ENCODE data around the gene CTSZ. TPM values are rescaled to one million over a fixed set of nuclear protein-coding genes. Genes with fewer than 3 reads are reported as not detected.

The CTSZ gene
- polyA plus RNA-seq, 2 of the 4 experiments (the other 2 are of a cell fraction): 115 to 156 TPM

DNA sequence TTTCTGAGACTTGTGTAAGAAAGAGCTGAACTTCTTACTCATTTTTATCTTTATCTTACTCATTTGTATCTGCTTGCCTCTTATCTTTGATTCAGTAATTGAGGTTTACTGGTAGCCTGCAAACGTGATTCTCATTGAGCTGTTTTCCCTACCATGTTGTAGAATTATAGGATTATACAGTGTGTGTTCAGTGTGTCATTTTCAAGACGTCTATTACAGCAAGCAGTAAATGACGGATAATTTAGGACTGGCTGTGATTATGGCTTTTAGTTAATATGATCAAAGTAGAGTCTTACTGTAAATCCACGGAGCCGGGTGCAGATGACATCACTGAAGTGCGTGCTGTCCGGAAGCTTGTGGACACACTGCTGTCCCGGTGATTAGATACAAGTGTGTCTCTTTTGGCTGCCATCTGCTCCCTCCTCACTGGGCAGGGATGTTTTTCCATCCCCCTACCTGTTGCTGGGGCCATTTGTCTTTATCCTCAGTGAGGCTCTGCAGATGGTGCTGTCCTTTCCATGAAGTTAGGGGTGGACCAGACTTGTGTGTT lies 20.0 kb downstream of the CTSZ start:
- Histone ChIP-seq H3K9me3 (no peaks in the 10 kb centered on the region), H3K4me1 (peaks cover 5% of the 10 kb centered on the region; the same call in 1 of the 3 replicates), H3K27ac (no peak overlapping the region), H3K4me2 (no peak overlapping the region), H3K4me3 (no peak overlapping the region)
- ChIA-PET CTCF (no interaction called here), POLR2A (no interaction called here)
- DNase-seq (ENCODE audit: low read depth in 1 of 2, low spot score in 1 of 2) (no peak), FAIRE-seq (no peak), ATAC-seq (no peak)
- 91% methylated on average over 8 of the region's 8 CpGs for WGBS (ENCODE audit: missing lambda C conversion rate)
- TF ChIP-seq RAD21 (conservative IDR thresholded peaks at IDR 0.05 in 1 of 2, IDR thresholded peaks at IDR 0.05 in 1 of 2) (no peak), RARB (CRISPR knock-in tag; IDR thresholded peaks at IDR 0.05) (no peak), SMC3 (IDR thresholded peaks at IDR 0.05) (no peak), ZFP36 (IDR thresholded peaks at IDR 0.05; ENCODE audit: borderline replicate concordance, partially characterized antibody) (no peak), ATOH8 (CRISPR knock-in tag; IDR thresholded peaks at IDR 0.05; ENCODE audit: low read depth) (no peak), SREBF2 (IDR thresholded peaks at IDR 0.05) (no peak), CBX2 (IDR thresholded peaks at IDR 0.05; ENCODE audit: borderline replicate concordance, low read depth) (no peak), CHD2 (IDR thresholded peaks at IDR 0.05; ENCODE audit: low read length, partially characterized antibody) (no peak), HOXB5 (CRISPR knock-in tag; IDR thresholded peaks at IDR 0.05) (no peak), RFX5 (IDR thresholded peaks at IDR 0.05) (no peak), MYC (IDR thresholded peaks at IDR 0.05; ENCODE audit: borderline replicate concordance, low read length) (no peak), POLR2AphosphoS2 (conservative IDR thresholded peaks at IDR 0.05; ENCODE audit: low read length) (no peak), KDM1A (IDR thresholded peaks at IDR 0.05; ENCODE audit: low read depth) (no peak), TFCP2L1 (CRISPR knock-in tag; IDR thresholded peaks at IDR 0.05) (no peak), HEYL (CRISPR knock-in tag; IDR thresholded peaks at IDR 0.05) (no peak)
- TF ChIP-seq, protein P1, sequence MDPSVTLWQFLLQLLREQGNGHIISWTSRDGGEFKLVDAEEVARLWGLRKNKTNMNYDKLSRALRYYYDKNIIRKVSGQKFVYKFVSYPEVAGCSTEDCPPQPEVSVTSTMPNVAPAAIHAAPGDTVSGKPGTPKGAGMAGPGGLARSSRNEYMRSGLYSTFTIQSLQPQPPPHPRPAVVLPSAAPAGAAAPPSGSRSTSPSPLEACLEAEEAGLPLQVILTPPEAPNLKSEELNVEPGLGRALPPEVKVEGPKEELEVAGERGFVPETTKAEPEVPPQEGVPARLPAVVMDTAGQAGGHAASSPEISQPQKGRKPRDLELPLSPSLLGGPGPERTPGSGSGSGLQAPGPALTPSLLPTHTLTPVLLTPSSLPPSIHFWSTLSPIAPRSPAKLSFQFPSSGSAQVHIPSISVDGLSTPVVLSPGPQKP (IDR thresholded peaks at IDR 0.05; ENCODE audit: low read depth, low read length): no peak

- ATAC-seq (no peak), DNase-seq (ENCODE audit: low read depth in 1 of 2, low spot score in 1 of 2) (no peak), FAIRE-seq (no peak)
- no peak overlapping the region for H3K27ac ChIP-seq
- POLR2A ChIA-PET: no interaction called here
- H3K4me2 ChIP-seq: no peak overlapping the region
- CTCF ChIA-PET: no interaction called here
- no peaks in the 10 kb centered on the region for H3K9me3 ChIP-seq
- TF ChIP-seq HEYL (CRISPR knock-in tag; IDR thresholded peaks at IDR 0.05) (no peak), MAZ (IDR thresholded peaks at IDR 0.05; ENCODE audit: borderline replicate concordance, low read depth, low read length) (no peak), SMC3 (IDR thresholded peaks at IDR 0.05) (no peak), ZSCAN20 (CRISPR knock-in tag; IDR thresholded peaks at IDR 0.05) (no peak), RNF2 (IDR thresholded peaks at IDR 0.05; ENCODE audit: borderline replicate concordance, low read depth) (no peak), PBX3 (IDR thresholded peaks at IDR 0.05) (no peak), ATOH8 (CRISPR knock-in tag; IDR thresholded peaks at IDR 0.05; ENCODE audit: low read depth) (no peak), POLR2AphosphoS2 (conservative IDR thresholded peaks at IDR 0.05; ENCODE audit: low read length) (no peak), CTCF (IDR thresholded peaks at IDR 0.05) (no peak), CBX2 (IDR thresholded peaks at IDR 0.05; ENCODE audit: borderline replicate concordance, low read depth) (no peak), USF2 (IDR thresholded peaks at IDR 0.05) (no peak), MYC (IDR thresholded peaks at IDR 0.05; ENCODE audit: borderline replicate concordance, low read length) (no peak)
- WGBS (ENCODE audit: missing lambda C conversion rate): 88% methylated on average over 9 of the region's 9 CpGs
- H3K4me1 ChIP-seq: peaks cover 6% of the 10 kb centered on the region; the same call in 1 of the 3 replicates
- H3K4me3 ChIP-seq: no peak overlapping the region
Measured at GRCh38 chr20:58986286-58986967, 20.6 kb downstream of the CTSZ start.
